A549 (cell line): Measurements from ENCODE around the gene FMOD. TPM values are rescaled to one million over a fixed set of nuclear protein-coding genes. Genes with fewer than 3 reads are reported as not detected.

ENCODE experiments used
- ATAC-seq, 2 experiments: fragments of 200-7000 bp in 1 of 2; fragments of >200 bp in 1 of 2; cut with Nextera tagmentation in 1 of 2; cut with Tn5 transposase in 1 of 2; 3 replicates each; pipeline versions ENCODE4 v1.8.0 to v1.9.1; 2018 to 2020; ENCODE audit warnings: mild to moderate bottlenecking in 1 of 2, moderate library complexity in 1 of 2
- CTCF ChIA-PET: fragments of 300-600 bp; sonication (Branson Sonifier 250); formaldehyde crosslinking; extraction: SDS; loops from one replicate; lab custom pipeline; 2021; ENCODE audit warnings: antibody characterized with exemption, inconsistent platforms; lab: Yijun Ruan, JAX
- POLR2A ChIA-PET: fragments of 350-600 bp; formaldehyde crosslinking; extraction: SDS; loops from one replicate; lab custom pipeline; 2021; ENCODE audit warnings: antibody characterized with exemption, inconsistent platforms; lab: Yijun Ruan, JAX
- DNase-seq, 2 experiments: peaks; one replicate each; pipeline versions ENCODE4 v3.0.0 to v3.0.0-alpha.2; 2011 to 2016; ENCODE audit warnings: low read depth in 1 of 2, low spot score in 1 of 2
- FAIRE-seq: peaks from 2 replicates; lab custom pipeline; 2011; peaks lifted over from hg19 to GRCh38; lab: Jason Lieb, UNC
- H3K27ac ChIP-seq, 2 experiments: fragments of >200 bp; sonication (Bioruptor Twin); formaldehyde crosslinking; 3 replicates each; pipeline ENCODE4 v1.5.1; 2016 to 2017
- H3K4me1 ChIP-seq: fragments of >200 bp; sonication (Bioruptor Twin); formaldehyde crosslinking; 3 replicates; pipeline ENCODE4 v1.6.1; 2016
- H3K4me2 ChIP-seq: fragments of >200 bp; sonication (Bioruptor Twin); formaldehyde crosslinking; 3 replicates; pipeline ENCODE4 v1.6.1; 2016
- H3K4me3 ChIP-seq: fragments of >200 bp; sonication (Bioruptor Twin); formaldehyde crosslinking; 3 replicates; pipeline ENCODE4 v1.5.1; 2016
- H3K9me3 ChIP-seq: fragments of >200 bp; sonication (Bioruptor Twin); formaldehyde crosslinking; 3 replicates; pipeline ENCODE4 v1.6.1; 2016
- CHD2 ChIP-seq: fragments of 150-350 bp; IDR thresholded peaks from 2 replicates; pipeline ENCODE4 v1.6.1; 2014; ENCODE audit warnings: low read length; ENCODE audit not compliant: partially characterized antibody
- FOSL2 ChIP-seq, 2 experiments: fragments of 450-650 bp in 1 of 2; fragments of >200 bp in 1 of 2; sonication (Bioruptor Twin) in 1 of 2; formaldehyde crosslinking; IDR thresholded peaks; 2 replicates each; pipeline versions ENCODE4 v1.5.0 to v1.6.1; 2016 to 2020; ENCODE audit warnings: mild to moderate bottlenecking in 1 of 2, moderate library complexity in 1 of 2
- FOXS1 ChIP-seq: fragments of 250-450 bp; sonication (Bioruptor Pico); IDR thresholded peaks from 2 replicates; pipeline ENCODE4 v1.5.0; 2020; ENCODE audit warnings: mild to moderate bottlenecking, moderate library complexity
- GATA3 ChIP-seq: IDR thresholded peaks from 2 replicates; pipeline ENCODE4 v1.6.1; 2012; ENCODE audit warnings: borderline replicate concordance
- HEYL ChIP-seq: fragments of 250-450 bp; sonication (Bioruptor Pico); IDR thresholded peaks from 2 replicates; pipeline ENCODE4 v1.8.0; 2021; ENCODE audit warnings: mild to moderate bottlenecking, moderate library complexity
- HOXB13 ChIP-seq: fragments of 250-450 bp; sonication (Bioruptor Pico); IDR thresholded peaks from 2 replicates; pipeline ENCODE4 v1.5.0; 2020; ENCODE audit warnings: low read depth, mild to moderate bottlenecking, moderate library complexity
- HOXB5 ChIP-seq: fragments of 250-450 bp; sonication (Bioruptor Pico); IDR thresholded peaks from 2 replicates; pipeline ENCODE4 v1.5.0; 2020; ENCODE audit warnings: mild to moderate bottlenecking, moderate library complexity
- JUN ChIP-seq, 2 experiments: fragments of >200 bp; sonication (Bioruptor Twin); formaldehyde crosslinking; IDR thresholded peaks; 2 replicates in 1 of 2; 3 replicates in 1 of 2; pipeline ENCODE4 v1.6.1; 2016 to 2017
- KDM5A ChIP-seq: fragments of 200-600 bp; sonication (generic); IDR thresholded peaks from 2 replicates; pipeline ENCODE4 v1.6.1; 2016; ENCODE audit warnings: antibody characterized with exemption, mild to moderate bottlenecking
- MAZ ChIP-seq: fragments of 150-350 bp; IDR thresholded peaks from 2 replicates; pipeline ENCODE4 v1.6.1; 2014; ENCODE audit warnings: antibody characterized with exemption, low read depth, low read length, borderline replicate concordance
- MYC ChIP-seq: IDR thresholded peaks from 2 replicates; pipeline ENCODE4 v1.6.1; 2012; ENCODE audit warnings: mild to moderate bottlenecking, inconsistent platforms, low read length, improper control_type of control experiment, borderline replicate concordance
- NFE2L2 ChIP-seq: fragments of 150-350 bp; conservative IDR thresholded peaks from 2 replicates; pipeline ENCODE4 v1.6.1; 2014; ENCODE audit warnings: low read length
- RARB ChIP-seq: fragments of 250-450 bp; sonication (Bioruptor Pico); IDR thresholded peaks from 2 replicates; pipeline ENCODE4 v1.8.0; 2021; ENCODE audit warnings: mild to moderate bottlenecking, moderate library complexity
- RCOR1 ChIP-seq: fragments of 150-350 bp; IDR thresholded peaks from 2 replicates; pipeline ENCODE4 v1.6.1; 2014; ENCODE audit warnings: antibody characterized with exemption, low read length, low read depth
- TP53 ChIP-seq: fragments of 250-450 bp; sonication (Bioruptor Pico); IDR thresholded peaks from 2 replicates; pipeline ENCODE4 v1.5.0; 2021; ENCODE audit warnings: mild to moderate bottlenecking, moderate library complexity
- ZNF302 ChIP-seq: fragments of 250-450 bp; sonication (Bioruptor Pico); IDR thresholded peaks from 2 replicates; pipeline ENCODE4 v1.9.0; 2021; ENCODE audit warnings: inconsistent platforms, mild to moderate bottlenecking, moderate library complexity
- WGBS: methylation state at CpG from one replicate; pipeline ENCODE4 v1.1.6; 2017; ENCODE audit errors: missing lambda C conversion rate; 5-methylcytosine and 5-hydroxymethylcytosine counted together
- polyA plus RNA-seq, 4 experiments: library from polyadenylated mRNA; depleted of rRNA in 3 of 4; stranded (reverse); fragments of >200 nt; fragmentation: RNase III in 1 of 4; extraction: RNeasy Plus Mini Kit Qiagen cat#74134 plus additional on column Dnase treatment in 1 of 4; gene quantifications; 2 replicates in 3 of 4; 3 replicates in 1 of 4; pipeline ENCODE4 v1.2.3, GENCODE V29; 2011 to 2017
- TF ChIP-seq, protein P1 (sequence below): fragments of >200 bp; sonication (Bioruptor Twin); formaldehyde crosslinking; IDR thresholded peaks from 2 replicates; pipeline ENCODE4 v1.6.1; 2016
- TF ChIP-seq, protein P2 (sequence below): IDR thresholded peaks from 2 replicates; pipeline ENCODE4 v1.6.1; 2012
- TF ChIP-seq, protein P3 (sequence below): fragments of 250-450 bp; sonication (Bioruptor Pico); IDR thresholded peaks from 2 replicates; pipeline ENCODE4 v1.5.0; 2020; ENCODE audit warnings: low read depth, mild to moderate bottlenecking, moderate library complexity
- TF ChIP-seq, protein P4 (sequence below): IDR thresholded peaks from 2 replicates; pipeline ENCODE4 v1.6.1; 2012
- TF ChIP-seq, protein P5 (sequence below): fragments of 200-600 bp; sonication (generic); IDR thresholded peaks from 2 replicates; pipeline ENCODE4 v1.6.1; 2016; ENCODE audit warnings: antibody characterized with exemption, mild to moderate bottlenecking, moderate library complexity

Gene FMOD
- polyA plus RNA-seq, 2 of the 4 experiments (the other 2 are of a cell fraction): 0.03 TPM; not detected in 1

DNA sequence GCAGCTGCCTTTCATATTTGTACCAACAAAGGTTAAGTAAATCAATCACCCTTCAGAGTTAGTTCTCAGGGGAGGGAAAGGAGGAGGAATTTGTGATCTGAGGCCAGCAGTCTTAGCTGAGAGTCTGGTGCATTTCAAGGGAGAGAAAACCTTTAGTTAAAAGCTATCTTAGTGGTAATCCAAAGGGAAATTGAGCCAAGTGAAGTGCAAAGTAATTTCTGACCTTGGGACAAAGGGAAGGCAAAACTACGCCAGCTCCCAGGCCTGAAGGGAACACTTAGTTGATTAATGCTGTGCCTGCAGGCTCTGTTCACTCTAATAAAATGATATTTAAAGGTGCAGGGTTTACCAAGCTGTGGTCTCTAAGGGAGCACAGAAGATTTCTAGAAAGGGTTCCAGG, 23.1 kb upstream of the FMOD start:
- POLR2A ChIA-PET: no interaction called here
- no peak for TF ChIP-seq HOXB5
- TF ChIP-seq HEYL: no peak
- no peak for TF ChIP-seq RARB
- TF ChIP-seq GATA3: no peak
- TF ChIP-seq FOXS1 (CRISPR knock-in tag): no peak
- TF ChIP-seq, protein P1, sequence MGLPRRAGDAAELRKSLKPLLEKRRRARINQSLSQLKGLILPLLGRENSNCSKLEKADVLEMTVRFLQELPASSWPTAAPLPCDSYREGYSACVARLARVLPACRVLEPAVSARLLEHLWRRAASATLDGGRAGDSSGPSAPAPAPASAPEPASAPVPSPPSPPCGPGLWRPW: no peak
- no peak for TF ChIP-seq NFE2L2
- no peak for TF ChIP-seq TP53 (CRISPR knock-in tag)
- TF ChIP-seq, all 56 proteins: peak for 0
- H3K4me3 ChIP-seq: no peak overlapping the region
- CTCF ChIA-PET: interaction anchor here (0.7 to 2.0 kb wide), 2 partner anchors 33 to 114 kb away, joined by 3 to 6 read pairs; no protein-coding TSS in a partner anchor
- 85% methylated on average over 1 of the region's 1 CpG for WGBS
- no peak overlapping the region for H3K4me2 ChIP-seq
- DNase-seq (no peak), ATAC-seq (no peak), FAIRE-seq (no peak)
- H3K4me1 ChIP-seq: no peaks in the 10 kb centered on the region
- H3K9me3 ChIP-seq: no peaks in the 10 kb centered on the region; the same call in 2 of the 3 replicates
- no peak overlapping the region for H3K27ac ChIP-seq

DNA sequence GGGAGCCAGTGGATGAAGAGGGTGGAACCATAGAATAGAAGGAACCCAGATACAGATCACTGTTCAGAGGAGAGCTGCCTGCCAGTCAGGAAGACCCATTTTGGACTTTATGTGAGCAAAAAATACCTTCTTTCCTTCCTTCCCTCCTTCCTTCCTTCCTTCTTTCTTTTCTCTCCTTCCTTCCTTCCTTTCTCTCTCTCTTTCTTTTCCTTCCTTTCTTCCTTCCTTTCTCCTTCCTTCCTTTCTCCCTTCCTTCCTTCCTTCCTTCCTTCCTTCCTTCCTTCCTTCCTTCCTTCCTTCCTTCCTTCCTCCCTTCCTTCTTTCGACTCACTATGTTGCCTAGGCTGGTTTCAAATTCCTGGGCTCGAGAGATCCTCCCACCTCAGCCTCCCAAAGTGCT, 22.1 kb upstream of the FMOD start:
- no peak overlapping the region for H3K4me2 ChIP-seq
- ATAC-seq: no peak
- CTCF ChIA-PET: interaction anchor here (2.0 kb wide), 1 partner anchor 115 kb away, joined by 6 read pairs; no protein-coding TSS in a partner anchor
- WGBS: 35% methylated on average over 2 of the region's 2 CpGs
- TF ChIP-seq, protein P2, sequence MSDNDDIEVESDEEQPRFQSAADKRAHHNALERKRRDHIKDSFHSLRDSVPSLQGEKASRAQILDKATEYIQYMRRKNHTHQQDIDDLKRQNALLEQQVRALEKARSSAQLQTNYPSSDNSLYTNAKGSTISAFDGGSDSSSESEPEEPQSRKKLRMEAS: no peak
- TF ChIP-seq MAZ (no peak), ZNF302 (CRISPR knock-in tag) (no peak), MYC (no peak), JUN (IDR thresholded peaks at IDR 0.05) (no peak), HOXB5 (no peak), FOSL2 (IDR thresholded peaks at IDR 0.05) (no peak), FOSL2 (CRISPR knock-in tag; IDR thresholded peaks at IDR 0.05) (no peak), RCOR1 (no peak), CHD2 (no peak), FOXS1 (CRISPR knock-in tag) (no peak), NFE2L2 (no peak), KDM5A (no peak), HOXB13 (CRISPR knock-in tag) (no peak)
- TF ChIP-seq, protein P3, sequence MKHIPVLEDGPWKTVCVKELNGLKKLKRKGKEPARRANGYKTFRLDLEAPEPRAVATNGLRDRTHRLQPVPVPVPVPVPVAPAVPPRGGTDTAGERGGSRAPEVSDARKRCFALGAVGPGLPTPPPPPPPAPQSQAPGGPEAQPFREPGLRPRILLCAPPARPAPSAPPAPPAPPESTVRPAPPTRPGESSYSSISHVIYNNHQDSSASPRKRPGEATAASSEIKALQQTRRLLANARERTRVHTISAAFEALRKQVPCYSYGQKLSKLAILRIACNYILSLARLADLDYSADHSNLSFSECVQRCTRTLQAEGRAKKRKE: no peak
- TF ChIP-seq, protein P4, sequence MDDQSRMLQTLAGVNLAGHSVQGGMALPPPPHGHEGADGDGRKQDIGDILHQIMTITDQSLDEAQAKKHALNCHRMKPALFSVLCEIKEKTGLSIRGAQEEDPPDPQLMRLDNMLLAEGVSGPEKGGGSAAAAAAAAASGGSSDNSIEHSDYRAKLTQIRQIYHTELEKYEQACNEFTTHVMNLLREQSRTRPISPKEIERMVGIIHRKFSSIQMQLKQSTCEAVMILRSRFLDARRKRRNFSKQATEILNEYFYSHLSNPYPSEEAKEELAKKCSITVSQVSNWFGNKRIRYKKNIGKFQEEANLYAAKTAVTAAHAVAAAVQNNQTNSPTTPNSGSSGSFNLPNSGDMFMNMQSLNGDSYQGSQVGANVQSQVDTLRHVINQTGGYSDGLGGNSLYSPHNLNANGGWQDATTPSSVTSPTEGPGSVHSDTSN: no peak
- TF ChIP-seq, protein P5, sequence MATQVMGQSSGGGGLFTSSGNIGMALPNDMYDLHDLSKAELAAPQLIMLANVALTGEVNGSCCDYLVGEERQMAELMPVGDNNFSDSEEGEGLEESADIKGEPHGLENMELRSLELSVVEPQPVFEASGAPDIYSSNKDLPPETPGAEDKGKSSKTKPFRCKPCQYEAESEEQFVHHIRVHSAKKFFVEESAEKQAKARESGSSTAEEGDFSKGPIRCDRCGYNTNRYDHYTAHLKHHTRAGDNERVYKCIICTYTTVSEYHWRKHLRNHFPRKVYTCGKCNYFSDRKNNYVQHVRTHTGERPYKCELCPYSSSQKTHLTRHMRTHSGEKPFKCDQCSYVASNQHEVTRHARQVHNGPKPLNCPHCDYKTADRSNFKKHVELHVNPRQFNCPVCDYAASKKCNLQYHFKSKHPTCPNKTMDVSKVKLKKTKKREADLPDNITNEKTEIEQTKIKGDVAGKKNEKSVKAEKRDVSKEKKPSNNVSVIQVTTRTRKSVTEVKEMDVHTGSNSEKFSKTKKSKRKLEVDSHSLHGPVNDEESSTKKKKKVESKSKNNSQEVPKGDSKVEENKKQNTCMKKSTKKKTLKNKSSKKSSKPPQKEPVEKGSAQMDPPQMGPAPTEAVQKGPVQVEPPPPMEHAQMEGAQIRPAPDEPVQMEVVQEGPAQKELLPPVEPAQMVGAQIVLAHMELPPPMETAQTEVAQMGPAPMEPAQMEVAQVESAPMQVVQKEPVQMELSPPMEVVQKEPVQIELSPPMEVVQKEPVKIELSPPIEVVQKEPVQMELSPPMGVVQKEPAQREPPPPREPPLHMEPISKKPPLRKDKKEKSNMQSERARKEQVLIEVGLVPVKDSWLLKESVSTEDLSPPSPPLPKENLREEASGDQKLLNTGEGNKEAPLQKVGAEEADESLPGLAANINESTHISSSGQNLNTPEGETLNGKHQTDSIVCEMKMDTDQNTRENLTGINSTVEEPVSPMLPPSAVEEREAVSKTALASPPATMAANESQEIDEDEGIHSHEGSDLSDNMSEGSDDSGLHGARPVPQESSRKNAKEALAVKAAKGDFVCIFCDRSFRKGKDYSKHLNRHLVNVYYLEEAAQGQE: no peak
- TF ChIP-seq, all 56 proteins: peak for 0
- no peak overlapping the region for H3K4me3 ChIP-seq
- H3K4me1 ChIP-seq: no peaks in the 10 kb centered on the region
- H3K9me3 ChIP-seq: no peaks in the 10 kb centered on the region
- no peak for FAIRE-seq
- POLR2A ChIA-PET: no interaction called here
- no peak for DNase-seq
- no peak overlapping the region for H3K27ac ChIP-seq
